Chondrocyte (in vitro differentiated cells): ENCODE results near the gene ADARB1. TPM values are rescaled to one million over a fixed set of nuclear protein-coding genes. Genes with fewer than 3 reads are reported as not detected.

Experiments
- DNase-seq: peaks from one replicate; pipeline ENCODE4 v3.0.0; 2021; ENCODE audit warnings: mixed read lengths, low spot score
- H3K27ac Mint-ChIP-seq: one replicate; pipeline ENCODE4 v1.8.0; 2021; ENCODE audit warnings: mild to moderate bottlenecking, moderate library complexity, mixed read lengths; ENCODE audit not compliant: unreplicated experiment
- H3K27me3 Mint-ChIP-seq: 2 replicates; pipeline ENCODE4 v1.8.0; 2021; ENCODE audit warnings: low read depth, mixed read lengths
- H3K36me3 Mint-ChIP-seq: 2 replicates; pipeline ENCODE4 v1.8.0; 2021; ENCODE audit warnings: low read depth, mixed read lengths
- H3K4me1 Mint-ChIP-seq: 2 replicates; pipeline ENCODE4 v1.8.0; 2021; ENCODE audit warnings: low read depth, mild to moderate bottlenecking, mixed read lengths
- H3K4me3 Mint-ChIP-seq: one replicate; pipeline ENCODE4 v1.8.0; 2021; ENCODE audit warnings: mild to moderate bottlenecking, moderate library complexity, mixed read lengths; ENCODE audit not compliant: unreplicated experiment
- H3K9me3 Mint-ChIP-seq: 2 replicates; pipeline ENCODE4 v1.8.0; 2021; ENCODE audit warnings: low read depth, mixed read lengths
- total RNA-seq: library from RNA; stranded (reverse); gene quantifications from 3 replicates; pipeline ENCODE4 v1.2.1, GENCODE V29; 2021
- TF ChIP-seq, protein P1 (sequence below): fragments of 200-600 bp; sonication (generic); IDR thresholded peaks from 2 replicates; pipeline ENCODE4 v1.5.0; 2021; ENCODE audit warnings: antibody characterized with exemption, mild to moderate bottlenecking, moderate library complexity

ADARB1 gene
- total RNA-seq, 1 donor from 2014 or later = 92.8 TPM

DNA sequence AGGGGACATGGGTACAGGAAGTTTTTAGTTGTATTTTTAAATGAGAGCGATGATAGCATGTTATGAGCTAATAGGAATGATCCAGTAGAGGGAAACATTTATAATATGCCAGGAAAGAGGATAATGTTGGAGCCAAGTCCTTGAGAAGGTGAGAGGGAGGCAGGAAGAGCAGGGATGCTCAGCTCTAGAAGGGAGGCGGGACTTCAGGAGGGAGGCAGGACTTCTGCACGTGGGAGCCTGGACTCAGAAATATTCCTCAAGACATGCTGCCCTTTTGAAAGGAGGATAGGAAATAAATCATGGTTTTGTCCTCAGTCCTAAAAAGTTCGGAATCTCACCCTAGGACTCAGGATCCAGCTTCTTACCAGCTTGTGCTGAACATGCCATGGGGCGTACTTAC lies 5.9 kb downstream of the ADARB1 start:
- TF ChIP-seq, protein P1, sequence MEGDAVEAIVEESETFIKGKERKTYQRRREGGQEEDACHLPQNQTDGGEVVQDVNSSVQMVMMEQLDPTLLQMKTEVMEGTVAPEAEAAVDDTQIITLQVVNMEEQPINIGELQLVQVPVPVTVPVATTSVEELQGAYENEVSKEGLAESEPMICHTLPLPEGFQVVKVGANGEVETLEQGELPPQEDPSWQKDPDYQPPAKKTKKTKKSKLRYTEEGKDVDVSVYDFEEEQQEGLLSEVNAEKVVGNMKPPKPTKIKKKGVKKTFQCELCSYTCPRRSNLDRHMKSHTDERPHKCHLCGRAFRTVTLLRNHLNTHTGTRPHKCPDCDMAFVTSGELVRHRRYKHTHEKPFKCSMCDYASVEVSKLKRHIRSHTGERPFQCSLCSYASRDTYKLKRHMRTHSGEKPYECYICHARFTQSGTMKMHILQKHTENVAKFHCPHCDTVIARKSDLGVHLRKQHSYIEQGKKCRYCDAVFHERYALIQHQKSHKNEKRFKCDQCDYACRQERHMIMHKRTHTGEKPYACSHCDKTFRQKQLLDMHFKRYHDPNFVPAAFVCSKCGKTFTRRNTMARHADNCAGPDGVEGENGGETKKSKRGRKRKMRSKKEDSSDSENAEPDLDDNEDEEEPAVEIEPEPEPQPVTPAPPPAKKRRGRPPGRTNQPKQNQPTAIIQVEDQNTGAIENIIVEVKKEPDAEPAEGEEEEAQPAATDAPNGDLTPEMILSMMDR = no peak
- Mint-ChIP-seq H3K36me3 (peaks cover 19% of the 10 kb centered on the region), H3K27me3 (no peaks in the 10 kb centered on the region), H3K4me1 (peaks cover 56% of the 10 kb centered on the region), H3K27ac (no peak overlapping the region), H3K4me3 (no peak overlapping the region), H3K9me3 (no peaks in the 10 kb centered on the region)
- no peak for DNase-seq

DNA sequence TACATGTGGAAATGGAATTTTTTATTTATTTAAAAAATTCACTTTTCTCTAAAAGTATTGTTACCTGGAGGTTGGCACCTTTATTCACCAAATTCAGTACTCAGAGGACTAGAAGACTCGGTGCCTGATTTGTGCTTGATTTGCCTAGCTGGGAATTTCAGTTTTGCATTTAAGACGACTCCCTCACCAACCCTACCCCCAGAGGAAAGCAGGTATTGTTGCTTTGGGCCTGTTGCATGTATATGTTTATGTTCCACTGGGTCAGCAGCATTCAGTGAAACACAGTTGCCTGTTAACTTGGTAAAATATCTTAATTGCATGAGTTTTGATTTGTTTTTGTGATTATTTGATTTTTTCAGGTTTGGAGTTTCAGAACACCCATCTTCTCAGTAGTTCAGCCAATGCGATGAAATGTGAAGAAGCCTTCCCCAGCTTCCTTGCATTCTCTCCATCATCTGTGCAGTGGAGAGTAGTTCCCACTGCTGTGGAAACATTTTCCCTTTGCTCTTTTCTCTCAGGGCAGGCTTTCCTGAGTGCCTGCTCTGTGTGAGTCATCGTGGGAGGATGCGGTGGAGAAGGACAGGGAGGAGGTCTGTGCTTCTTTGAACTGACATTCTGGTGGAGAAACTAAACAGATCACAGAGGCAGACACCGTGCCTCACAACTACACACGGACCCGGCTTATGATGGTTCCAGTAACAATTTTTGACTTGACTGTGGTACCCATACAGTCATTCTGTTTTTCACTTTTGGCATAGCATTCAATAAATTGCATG lies 6.4 kb downstream of the ADARB1 start:
- Mint-ChIP-seq H3K4me1 (peaks cover 51% of the 10 kb centered on the region), H3K27me3 (no peaks in the 10 kb centered on the region), H3K36me3 (peaks cover 19% of the 10 kb centered on the region), H3K9me3 (no peaks in the 10 kb centered on the region), H3K4me3 (no peak overlapping the region), H3K27ac (peak overlapping the region; percentile 53)
- no peak for DNase-seq
- TF ChIP-seq, protein P1 = no peak

DNA sequence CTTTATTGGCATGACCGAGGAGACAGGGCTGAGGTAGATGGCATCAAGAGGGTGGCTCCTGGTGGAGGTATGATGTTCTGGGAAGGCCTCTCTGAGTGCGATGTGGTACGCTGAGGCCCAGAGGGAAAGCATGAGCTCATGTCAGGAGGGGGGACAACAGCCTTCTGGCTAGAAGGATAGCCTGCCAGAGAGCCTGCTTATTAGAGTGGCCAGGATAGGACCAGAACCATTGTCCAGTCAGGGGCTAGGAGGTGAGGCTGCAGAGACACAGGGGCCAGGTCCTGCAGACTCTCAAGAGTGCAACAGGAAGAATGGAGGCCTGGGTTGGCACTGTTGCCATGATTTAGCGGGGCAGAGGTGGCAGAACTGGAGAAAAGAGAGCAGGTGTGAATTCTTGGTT lies 7.3 kb downstream of the ADARB1 start:
- TF ChIP-seq, protein P1 = no peak
- DNase-seq = no peak
- H3K4me1 Mint-ChIP-seq = peaks cover 43% of the 10 kb centered on the region
- no peaks in the 10 kb centered on the region for H3K27me3 Mint-ChIP-seq
- no peak overlapping the region for H3K4me3 Mint-ChIP-seq
- H3K9me3 Mint-ChIP-seq = no peaks in the 10 kb centered on the region
- H3K27ac Mint-ChIP-seq = peak overlapping the region; percentile 41
- H3K36me3 Mint-ChIP-seq = peaks cover 19% of the 10 kb centered on the region

DNA sequence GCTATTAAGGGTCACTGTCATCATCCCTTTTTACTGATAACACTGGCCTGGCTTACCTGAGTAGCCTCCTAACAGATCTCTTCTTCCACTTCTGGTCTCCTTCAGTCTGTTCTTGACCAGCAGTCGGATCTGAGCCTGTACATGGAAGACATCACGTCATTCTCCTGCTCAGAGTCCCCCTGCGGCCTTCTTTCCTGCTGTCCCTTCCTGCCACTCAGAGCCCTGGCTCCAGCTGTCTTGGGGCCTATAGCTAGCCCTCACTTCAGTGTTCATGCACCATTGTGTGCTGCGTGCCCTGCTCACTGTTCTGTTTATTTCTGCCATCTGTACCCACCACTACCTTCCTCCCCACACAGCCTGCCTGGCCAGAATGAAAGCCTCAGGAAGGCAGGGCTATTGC lies 8.4 kb downstream of the ADARB1 start:
- Mint-ChIP-seq H3K36me3 (peaks cover 21% of the 10 kb centered on the region), H3K27ac (peak overlapping the region; percentile 50), H3K4me3 (no peak overlapping the region), H3K9me3 (no peaks in the 10 kb centered on the region), H3K27me3 (no peaks in the 10 kb centered on the region), H3K4me1 (peaks cover 37% of the 10 kb centered on the region)
- TF ChIP-seq, protein P1 = no peak
- no peak for DNase-seq

DNA sequence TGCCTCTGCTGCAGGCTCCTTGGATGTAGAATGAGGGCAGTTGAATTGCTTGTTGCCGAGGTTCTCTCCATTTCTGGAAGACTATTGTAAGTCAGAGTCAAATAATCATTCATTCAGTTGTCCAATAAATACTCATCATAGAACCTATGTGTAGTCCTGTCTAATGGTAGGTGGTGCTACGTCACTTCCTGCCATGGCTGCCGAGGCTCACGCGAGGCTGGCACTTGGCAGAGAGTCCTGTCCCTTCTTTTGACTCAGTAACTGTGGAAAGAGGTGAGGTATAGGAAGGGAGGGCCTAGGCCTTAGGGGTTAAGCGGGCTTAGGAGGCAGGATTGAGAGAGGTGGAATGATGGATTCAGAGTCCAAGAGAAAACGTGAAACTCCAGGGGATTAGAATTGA lies 9.7 kb downstream of the ADARB1 start:
- no peaks in the 10 kb centered on the region for H3K27me3 Mint-ChIP-seq
- peaks cover 29% of the 10 kb centered on the region for H3K4me1 Mint-ChIP-seq
- TF ChIP-seq, protein P1 = no peak
- DNase-seq = no peak
- no peak overlapping the region for H3K27ac Mint-ChIP-seq
- H3K4me3 Mint-ChIP-seq = no peak overlapping the region
- no peaks in the 10 kb centered on the region for H3K9me3 Mint-ChIP-seq
- peaks cover 18% of the 10 kb centered on the region for H3K36me3 Mint-ChIP-seq
